Measurements from ENCODE around the gene ANGPTL2. TPM values are rescaled to one million over a fixed set of nuclear protein-coding genes. Genes with fewer than 3 reads are reported as not detected.

Gene ANGPTL2
- total RNA-seq, 1 donor from 2014 or later = 39.7 TPM

- H3K36me3 Mint-ChIP-seq (ENCODE audit: low read depth) = peaks cover 3% of the 10 kb centered on the region
- H3K27ac Mint-ChIP-seq (ENCODE audit: unreplicated experiment) = no peak overlapping the region
- no peak overlapping the region for H3K4me3 Mint-ChIP-seq (ENCODE audit: unreplicated experiment)
- no peaks in the 10 kb centered on the region for H3K27me3 Mint-ChIP-seq (ENCODE audit: low read depth)
- H3K4me1 Mint-ChIP-seq (ENCODE audit: low read depth) = peaks cover 10% of the 10 kb centered on the region
- TF ChIP-seq, protein P1, sequence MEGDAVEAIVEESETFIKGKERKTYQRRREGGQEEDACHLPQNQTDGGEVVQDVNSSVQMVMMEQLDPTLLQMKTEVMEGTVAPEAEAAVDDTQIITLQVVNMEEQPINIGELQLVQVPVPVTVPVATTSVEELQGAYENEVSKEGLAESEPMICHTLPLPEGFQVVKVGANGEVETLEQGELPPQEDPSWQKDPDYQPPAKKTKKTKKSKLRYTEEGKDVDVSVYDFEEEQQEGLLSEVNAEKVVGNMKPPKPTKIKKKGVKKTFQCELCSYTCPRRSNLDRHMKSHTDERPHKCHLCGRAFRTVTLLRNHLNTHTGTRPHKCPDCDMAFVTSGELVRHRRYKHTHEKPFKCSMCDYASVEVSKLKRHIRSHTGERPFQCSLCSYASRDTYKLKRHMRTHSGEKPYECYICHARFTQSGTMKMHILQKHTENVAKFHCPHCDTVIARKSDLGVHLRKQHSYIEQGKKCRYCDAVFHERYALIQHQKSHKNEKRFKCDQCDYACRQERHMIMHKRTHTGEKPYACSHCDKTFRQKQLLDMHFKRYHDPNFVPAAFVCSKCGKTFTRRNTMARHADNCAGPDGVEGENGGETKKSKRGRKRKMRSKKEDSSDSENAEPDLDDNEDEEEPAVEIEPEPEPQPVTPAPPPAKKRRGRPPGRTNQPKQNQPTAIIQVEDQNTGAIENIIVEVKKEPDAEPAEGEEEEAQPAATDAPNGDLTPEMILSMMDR (IDR thresholded peaks at IDR 0.05) = no peak
- DNase-seq (ENCODE audit: low spot score) = no peak
- no peaks in the 10 kb centered on the region for H3K9me3 Mint-ChIP-seq (ENCODE audit: low read depth)
Observed at GRCh38 chr9:127059030-127059429, 63.4 kb downstream of the ANGPTL2 start.

- TF ChIP-seq, protein P1 (IDR thresholded peaks at IDR 0.05) = no peak
Observed at GRCh38 chr9:127058645-127059021, 63.8 kb downstream of the ANGPTL2 start.

DNA sequence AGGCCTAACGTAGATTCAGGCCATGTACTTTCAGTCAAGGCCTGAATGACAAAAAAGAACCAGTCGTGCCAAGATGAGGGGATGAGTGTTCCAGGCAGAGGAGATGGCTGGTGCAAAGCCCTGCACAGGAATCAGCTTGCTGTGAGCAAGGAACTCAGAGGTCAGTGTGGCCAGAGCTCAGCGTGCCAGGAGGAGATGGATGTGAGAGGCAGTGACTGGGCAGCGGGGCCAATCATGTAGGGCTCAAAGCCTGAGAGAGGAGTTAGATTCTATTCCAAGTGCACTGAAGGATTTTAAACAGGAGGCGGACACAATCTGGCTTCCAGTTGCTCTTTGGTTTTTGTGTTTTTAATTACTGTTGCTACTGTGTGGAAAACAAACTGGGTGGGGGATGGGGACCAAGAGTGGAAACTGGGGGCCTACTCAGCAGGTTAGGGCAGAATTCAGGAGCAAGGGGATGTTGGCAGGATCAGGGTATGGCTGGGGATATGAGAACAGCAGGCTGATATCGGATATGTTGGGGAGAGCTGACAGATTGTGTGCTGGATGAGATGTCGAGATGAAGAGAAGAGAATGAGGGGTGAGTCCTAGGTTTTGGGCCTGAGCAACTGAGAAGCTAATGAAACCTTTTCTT is 64.3 kb downstream of the ANGPTL2 start:
- Mint-ChIP-seq H3K27me3 (ENCODE audit: low read depth) (no peaks in the 10 kb centered on the region), H3K27ac (ENCODE audit: unreplicated experiment) (no peak overlapping the region), H3K9me3 (ENCODE audit: low read depth) (no peaks in the 10 kb centered on the region), H3K4me3 (ENCODE audit: unreplicated experiment) (no peak overlapping the region), H3K4me1 (ENCODE audit: low read depth) (peaks cover 9% of the 10 kb centered on the region), H3K36me3 (ENCODE audit: low read depth) (peaks cover 3% of the 10 kb centered on the region)
- no peak for DNase-seq (ENCODE audit: low spot score)
- TF ChIP-seq, protein P1 (IDR thresholded peaks at IDR 0.05) = no peak

More at GRCh38 chr9:127058645-127059021, 63.8 kb downstream of the ANGPTL2 start:
- H3K36me3 Mint-ChIP-seq (ENCODE audit: low read depth) = peaks cover 3% of the 10 kb centered on the region
- H3K4me3 Mint-ChIP-seq (ENCODE audit: unreplicated experiment) = no peak overlapping the region
- no peaks in the 10 kb centered on the region for H3K27me3 Mint-ChIP-seq (ENCODE audit: low read depth)
- H3K4me1 Mint-ChIP-seq (ENCODE audit: low read depth) = peaks cover 10% of the 10 kb centered on the region
- H3K27ac Mint-ChIP-seq (ENCODE audit: unreplicated experiment) = no peak overlapping the region
- DNase-seq (ENCODE audit: low spot score) = no peak
- H3K9me3 Mint-ChIP-seq (ENCODE audit: low read depth) = no peaks in the 10 kb centered on the region

DNA sequence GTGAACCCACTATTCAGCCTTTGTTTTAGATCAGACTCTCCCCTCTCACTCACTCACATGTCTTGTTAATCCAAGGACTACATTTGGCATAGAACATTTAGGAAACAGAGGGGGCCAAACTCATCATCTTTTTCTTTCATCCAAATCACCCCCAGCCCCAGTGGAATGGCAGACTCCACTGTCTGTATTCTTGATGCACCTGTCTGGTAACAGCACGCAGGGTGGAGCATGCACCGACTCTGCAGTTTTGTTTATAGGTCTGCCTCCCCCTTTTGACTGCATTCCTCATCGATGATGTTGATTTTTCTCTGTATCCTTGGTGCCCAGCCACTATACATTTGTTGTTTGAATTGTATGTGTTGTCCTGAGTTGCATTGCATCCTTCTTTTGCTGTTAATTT is 66.0 kb downstream of the ANGPTL2 start:
- no peak overlapping the region for H3K27ac Mint-ChIP-seq (ENCODE audit: unreplicated experiment)
- no peak for DNase-seq (ENCODE audit: low spot score)
- TF ChIP-seq, protein P1 (IDR thresholded peaks at IDR 0.05) = no peak
- no peaks in the 10 kb centered on the region for H3K27me3 Mint-ChIP-seq (ENCODE audit: low read depth)
- no peak overlapping the region for H3K4me3 Mint-ChIP-seq (ENCODE audit: unreplicated experiment)
- no peaks in the 10 kb centered on the region for H3K4me1 Mint-ChIP-seq (ENCODE audit: low read depth)
- no peaks in the 10 kb centered on the region for H3K9me3 Mint-ChIP-seq (ENCODE audit: low read depth)
- peaks cover 1% of the 10 kb centered on the region for H3K36me3 Mint-ChIP-seq (ENCODE audit: low read depth)

GRCh38 chr9:127055745-127056402 is 66.6 kb downstream of the ANGPTL2 start:
- Mint-ChIP-seq H3K27ac (ENCODE audit: unreplicated experiment) (no peak overlapping the region), H3K4me3 (ENCODE audit: unreplicated experiment) (no peak overlapping the region), H3K27me3 (ENCODE audit: low read depth) (no peaks in the 10 kb centered on the region), H3K4me1 (ENCODE audit: low read depth) (no peaks in the 10 kb centered on the region), H3K36me3 (ENCODE audit: low read depth) (no peaks in the 10 kb centered on the region), H3K9me3 (ENCODE audit: low read depth) (no peaks in the 10 kb centered on the region)
- DNase-seq (ENCODE audit: low spot score) = no peak
- TF ChIP-seq, protein P1 (IDR thresholded peaks at IDR 0.05) = no peak

Measured in chondrocyte (in vitro differentiated cells).